GM23338 (cell line): Measurements from ENCODE around the gene ALG6.

Experiments
- CREB1 ChIP-seq: fragments of 250-450 bp; sonication (Bioruptor Pico); IDR thresholded peaks from 2 replicates; pipeline ENCODE4 v1.5.0; 2020; ENCODE audit warnings: low read depth, mild to moderate bottlenecking, moderate library complexity
- EZH2 ChIP-seq: fragments of 200-600 bp; sonication (generic); IDR thresholded peaks from one replicate; pipeline ENCODE4 v1.8.0; 2017; ENCODE audit warnings: antibody characterized with exemption, mild to moderate bottlenecking, low read depth; ENCODE audit not compliant: unreplicated experiment
- EZH2phosphoT487 ChIP-seq: fragments of 200-600 bp; sonication (generic); IDR thresholded peaks from one replicate; pipeline ENCODE4 v1.8.1; 2018; ENCODE audit warnings: antibody characterized with exemption; ENCODE audit not compliant: unreplicated experiment
- JUNB ChIP-seq: IDR thresholded peaks from one replicate; pipeline ENCODE4 v1.6.1; 2016; ENCODE audit warnings: antibody characterized with exemption; ENCODE audit not compliant: unreplicated experiment
- NANOG ChIP-seq: IDR thresholded peaks from 2 replicates; pipeline ENCODE4 v1.6.1; 2016; ENCODE audit warnings: antibody characterized with exemption, borderline replicate concordance
- POLR2AphosphoS5 ChIP-seq: IDR thresholded peaks from 2 replicates; pipeline ENCODE4 v1.6.1; 2016; ENCODE audit warnings: antibody characterized with exemption, low read depth
- STAT1 ChIP-seq: IDR thresholded peaks from one replicate; pipeline ENCODE4 v1.6.1; 2016; ENCODE audit warnings: antibody characterized with exemption; ENCODE audit not compliant: unreplicated experiment
- ZNF114 ChIP-seq: fragments of 250-450 bp; sonication (Bioruptor Pico); IDR thresholded peaks from 2 replicates; pipeline ENCODE4 v1.5.0; 2020; ENCODE audit warnings: mild to moderate bottlenecking, moderate library complexity
- ZNF331 ChIP-seq: fragments of 250-450 bp; sonication (Bioruptor Pico); IDR thresholded peaks from 2 replicates; pipeline ENCODE4 v1.5.0; 2020; ENCODE audit warnings: low read depth, mild to moderate bottlenecking, moderate library complexity
- TF ChIP-seq, protein P1 (sequence below): IDR thresholded peaks from one replicate; pipeline ENCODE4 v1.6.1; 2018; ENCODE audit warnings: antibody characterized with exemption; ENCODE audit not compliant: unreplicated experiment
- TF ChIP-seq, protein P2 (sequence below), 2 experiments: fragments of 200-600 bp in 1 of 2; sonication (generic) in 1 of 2; conservative IDR thresholded peaks; 2 replicates each; pipeline versions ENCODE4 v1.5.1 to v1.6.1; 2016 to 2017; ENCODE audit warnings: antibody characterized with exemption in 2 of 2, low read depth in 2 of 2, mild to moderate bottlenecking in 2 of 2, moderate library complexity in 1 of 2
- TF ChIP-seq, protein P3 (sequence below): IDR thresholded peaks from 2 replicates; pipeline ENCODE4 v1.6.1; 2016; ENCODE audit warnings: antibody characterized with exemption
- TF ChIP-seq, protein P4 (sequence below): fragments of 250-450 bp; sonication (Bioruptor Pico); IDR thresholded peaks from 2 replicates; pipeline ENCODE4 v1.5.0; 2020; ENCODE audit warnings: mild to moderate bottlenecking, moderate library complexity

DNA sequence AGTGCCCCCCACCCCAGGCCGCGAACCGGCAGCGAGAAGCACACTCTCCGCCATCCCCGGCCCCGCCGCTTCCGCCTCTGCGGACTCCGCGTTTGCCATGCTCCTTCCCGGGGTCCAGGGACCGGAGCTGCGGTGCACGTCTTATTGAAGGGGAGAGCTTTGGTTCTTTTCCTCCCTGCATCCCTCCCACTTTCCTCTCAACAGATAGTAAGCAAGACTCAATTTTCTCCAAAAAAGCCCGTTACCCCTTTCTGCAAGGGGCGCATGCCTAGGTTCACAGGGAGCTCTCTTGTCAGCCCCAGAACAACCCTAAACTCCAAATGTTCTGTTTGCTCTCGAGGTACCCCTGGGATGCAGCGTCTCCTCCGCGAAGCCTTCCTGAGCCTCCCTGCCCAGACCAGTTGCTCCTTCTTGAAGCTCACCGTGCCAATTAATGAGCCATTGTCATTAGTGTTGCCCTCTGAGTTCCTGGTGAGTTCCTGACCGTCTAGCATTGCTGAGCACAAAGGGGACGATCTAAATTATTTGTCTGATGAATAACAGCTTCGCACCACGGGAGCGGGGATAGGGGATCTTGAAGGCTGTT, 37.0 kb upstream of the ALG6 start:
- TF ChIP-seq EZH2 = no peak
- TF ChIP-seq, protein P1, sequence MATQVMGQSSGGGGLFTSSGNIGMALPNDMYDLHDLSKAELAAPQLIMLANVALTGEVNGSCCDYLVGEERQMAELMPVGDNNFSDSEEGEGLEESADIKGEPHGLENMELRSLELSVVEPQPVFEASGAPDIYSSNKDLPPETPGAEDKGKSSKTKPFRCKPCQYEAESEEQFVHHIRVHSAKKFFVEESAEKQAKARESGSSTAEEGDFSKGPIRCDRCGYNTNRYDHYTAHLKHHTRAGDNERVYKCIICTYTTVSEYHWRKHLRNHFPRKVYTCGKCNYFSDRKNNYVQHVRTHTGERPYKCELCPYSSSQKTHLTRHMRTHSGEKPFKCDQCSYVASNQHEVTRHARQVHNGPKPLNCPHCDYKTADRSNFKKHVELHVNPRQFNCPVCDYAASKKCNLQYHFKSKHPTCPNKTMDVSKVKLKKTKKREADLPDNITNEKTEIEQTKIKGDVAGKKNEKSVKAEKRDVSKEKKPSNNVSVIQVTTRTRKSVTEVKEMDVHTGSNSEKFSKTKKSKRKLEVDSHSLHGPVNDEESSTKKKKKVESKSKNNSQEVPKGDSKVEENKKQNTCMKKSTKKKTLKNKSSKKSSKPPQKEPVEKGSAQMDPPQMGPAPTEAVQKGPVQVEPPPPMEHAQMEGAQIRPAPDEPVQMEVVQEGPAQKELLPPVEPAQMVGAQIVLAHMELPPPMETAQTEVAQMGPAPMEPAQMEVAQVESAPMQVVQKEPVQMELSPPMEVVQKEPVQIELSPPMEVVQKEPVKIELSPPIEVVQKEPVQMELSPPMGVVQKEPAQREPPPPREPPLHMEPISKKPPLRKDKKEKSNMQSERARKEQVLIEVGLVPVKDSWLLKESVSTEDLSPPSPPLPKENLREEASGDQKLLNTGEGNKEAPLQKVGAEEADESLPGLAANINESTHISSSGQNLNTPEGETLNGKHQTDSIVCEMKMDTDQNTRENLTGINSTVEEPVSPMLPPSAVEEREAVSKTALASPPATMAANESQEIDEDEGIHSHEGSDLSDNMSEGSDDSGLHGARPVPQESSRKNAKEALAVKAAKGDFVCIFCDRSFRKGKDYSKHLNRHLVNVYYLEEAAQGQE = no peak
- TF ChIP-seq, protein P2, sequence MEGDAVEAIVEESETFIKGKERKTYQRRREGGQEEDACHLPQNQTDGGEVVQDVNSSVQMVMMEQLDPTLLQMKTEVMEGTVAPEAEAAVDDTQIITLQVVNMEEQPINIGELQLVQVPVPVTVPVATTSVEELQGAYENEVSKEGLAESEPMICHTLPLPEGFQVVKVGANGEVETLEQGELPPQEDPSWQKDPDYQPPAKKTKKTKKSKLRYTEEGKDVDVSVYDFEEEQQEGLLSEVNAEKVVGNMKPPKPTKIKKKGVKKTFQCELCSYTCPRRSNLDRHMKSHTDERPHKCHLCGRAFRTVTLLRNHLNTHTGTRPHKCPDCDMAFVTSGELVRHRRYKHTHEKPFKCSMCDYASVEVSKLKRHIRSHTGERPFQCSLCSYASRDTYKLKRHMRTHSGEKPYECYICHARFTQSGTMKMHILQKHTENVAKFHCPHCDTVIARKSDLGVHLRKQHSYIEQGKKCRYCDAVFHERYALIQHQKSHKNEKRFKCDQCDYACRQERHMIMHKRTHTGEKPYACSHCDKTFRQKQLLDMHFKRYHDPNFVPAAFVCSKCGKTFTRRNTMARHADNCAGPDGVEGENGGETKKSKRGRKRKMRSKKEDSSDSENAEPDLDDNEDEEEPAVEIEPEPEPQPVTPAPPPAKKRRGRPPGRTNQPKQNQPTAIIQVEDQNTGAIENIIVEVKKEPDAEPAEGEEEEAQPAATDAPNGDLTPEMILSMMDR (conservative IDR thresholded peaks at IDR 0.05; ENCODE audit: low read depth in 2 of 2) = no peak
- no peak for TF ChIP-seq ZNF331 (CRISPR knock-in tag)
- no peak for TF ChIP-seq JUNB
- TF ChIP-seq, protein P3, sequence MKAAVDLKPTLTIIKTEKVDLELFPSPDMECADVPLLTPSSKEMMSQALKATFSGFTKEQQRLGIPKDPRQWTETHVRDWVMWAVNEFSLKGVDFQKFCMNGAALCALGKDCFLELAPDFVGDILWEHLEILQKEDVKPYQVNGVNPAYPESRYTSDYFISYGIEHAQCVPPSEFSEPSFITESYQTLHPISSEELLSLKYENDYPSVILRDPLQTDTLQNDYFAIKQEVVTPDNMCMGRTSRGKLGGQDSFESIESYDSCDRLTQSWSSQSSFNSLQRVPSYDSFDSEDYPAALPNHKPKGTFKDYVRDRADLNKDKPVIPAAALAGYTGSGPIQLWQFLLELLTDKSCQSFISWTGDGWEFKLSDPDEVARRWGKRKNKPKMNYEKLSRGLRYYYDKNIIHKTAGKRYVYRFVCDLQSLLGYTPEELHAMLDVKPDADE = no peak
- no peak for TF ChIP-seq POLR2AphosphoS5
- TF ChIP-seq EZH2phosphoT487 = no peak
- TF ChIP-seq, protein P4, sequence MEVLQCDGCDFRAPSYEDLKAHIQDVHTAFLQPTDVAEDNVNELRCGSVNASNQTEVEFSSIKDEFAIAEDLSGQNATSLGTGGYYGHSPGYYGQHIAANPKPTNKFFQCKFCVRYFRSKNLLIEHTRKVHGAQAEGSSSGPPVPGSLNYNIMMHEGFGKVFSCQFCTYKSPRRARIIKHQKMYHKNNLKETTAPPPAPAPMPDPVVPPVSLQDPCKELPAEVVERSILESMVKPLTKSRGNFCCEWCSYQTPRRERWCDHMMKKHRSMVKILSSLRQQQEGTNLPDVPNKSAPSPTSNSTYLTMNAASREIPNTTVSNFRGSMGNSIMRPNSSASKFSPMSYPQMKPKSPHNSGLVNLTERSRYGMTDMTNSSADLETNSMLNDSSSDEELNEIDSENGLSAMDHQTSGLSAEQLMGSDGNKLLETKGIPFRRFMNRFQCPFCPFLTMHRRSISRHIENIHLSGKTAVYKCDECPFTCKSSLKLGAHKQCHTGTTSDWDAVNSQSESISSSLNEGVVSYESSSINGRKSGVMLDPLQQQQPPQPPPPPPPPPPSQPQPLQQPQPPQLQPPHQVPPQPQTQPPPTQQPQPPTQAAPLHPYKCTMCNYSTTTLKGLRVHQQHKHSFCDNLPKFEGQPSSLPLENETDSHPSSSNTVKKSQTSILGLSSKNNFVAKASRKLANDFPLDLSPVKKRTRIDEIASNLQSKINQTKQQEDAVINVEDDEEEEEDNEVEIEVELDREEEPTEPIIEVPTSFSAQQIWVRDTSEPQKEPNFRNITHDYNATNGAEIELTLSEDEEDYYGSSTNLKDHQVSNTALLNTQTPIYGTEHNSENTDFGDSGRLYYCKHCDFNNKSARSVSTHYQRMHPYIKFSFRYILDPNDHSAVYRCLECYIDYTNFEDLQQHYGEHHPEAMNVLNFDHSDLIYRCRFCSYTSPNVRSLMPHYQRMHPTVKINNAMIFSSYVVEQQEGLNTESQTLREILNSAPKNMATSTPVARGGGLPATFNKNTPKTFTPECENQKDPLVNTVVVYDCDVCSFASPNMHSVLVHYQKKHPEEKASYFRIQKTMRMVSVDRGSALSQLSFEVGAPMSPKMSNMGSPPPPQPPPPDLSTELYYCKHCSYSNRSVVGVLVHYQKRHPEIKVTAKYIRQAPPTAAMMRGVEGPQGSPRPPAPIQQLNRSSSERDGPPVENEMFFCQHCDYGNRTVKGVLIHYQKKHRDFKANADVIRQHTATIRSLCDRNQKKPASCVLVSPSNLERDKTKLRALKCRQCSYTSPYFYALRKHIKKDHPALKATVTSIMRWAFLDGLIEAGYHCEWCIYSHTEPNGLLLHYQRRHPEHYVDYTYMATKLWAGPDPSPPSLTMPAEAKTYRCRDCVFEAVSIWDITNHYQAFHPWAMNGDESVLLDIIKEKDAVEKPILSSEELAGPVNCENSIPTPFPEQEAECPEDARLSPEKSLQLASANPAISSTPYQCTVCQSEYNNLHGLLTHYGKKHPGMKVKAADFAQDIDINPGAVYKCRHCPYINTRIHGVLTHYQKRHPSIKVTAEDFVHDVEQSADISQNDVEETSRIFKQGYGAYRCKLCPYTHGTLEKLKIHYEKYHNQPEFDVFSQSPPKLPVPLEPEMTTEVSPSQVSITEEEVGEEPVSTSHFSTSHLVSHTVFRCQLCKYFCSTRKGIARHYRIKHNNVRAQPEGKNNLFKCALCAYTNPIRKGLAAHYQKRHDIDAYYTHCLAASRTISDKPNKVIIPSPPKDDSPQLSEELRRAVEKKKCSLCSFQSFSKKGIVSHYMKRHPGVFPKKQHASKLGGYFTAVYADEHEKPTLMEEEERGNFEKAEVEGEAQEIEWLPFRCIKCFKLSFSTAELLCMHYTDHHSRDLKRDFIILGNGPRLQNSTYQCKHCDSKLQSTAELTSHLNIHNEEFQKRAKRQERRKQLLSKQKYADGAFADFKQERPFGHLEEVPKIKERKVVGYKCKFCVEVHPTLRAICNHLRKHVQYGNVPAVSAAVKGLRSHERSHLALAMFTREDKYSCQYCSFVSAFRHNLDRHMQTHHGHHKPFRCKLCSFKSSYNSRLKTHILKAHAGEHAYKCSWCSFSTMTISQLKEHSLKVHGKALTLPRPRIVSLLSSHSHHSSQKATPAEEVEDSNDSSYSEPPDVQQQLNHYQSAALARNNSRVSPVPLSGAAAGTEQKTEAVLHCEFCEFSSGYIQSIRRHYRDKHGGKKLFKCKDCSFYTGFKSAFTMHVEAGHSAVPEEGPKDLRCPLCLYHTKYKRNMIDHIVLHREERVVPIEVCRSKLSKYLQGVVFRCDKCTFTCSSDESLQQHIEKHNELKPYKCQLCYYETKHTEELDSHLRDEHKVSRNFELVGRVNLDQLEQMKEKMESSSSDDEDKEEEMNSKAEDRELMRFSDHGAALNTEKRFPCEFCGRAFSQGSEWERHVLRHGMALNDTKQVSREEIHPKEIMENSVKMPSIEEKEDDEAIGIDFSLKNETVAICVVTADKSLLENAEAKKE (CRISPR knock-in tag) = no peak
- peak; percentile 90 for TF ChIP-seq NANOG
- TF ChIP-seq CREB1 (CRISPR knock-in tag) = no peak
- TF ChIP-seq STAT1 = no peak
- no peak for TF ChIP-seq ZNF114 (CRISPR knock-in tag)
